Activated T-helper 9 cell treated with anti-CD3 and anti-CD28 coated beads, Interleukin-2, amount 50 U/mL, for 16 hours (primary cell): Measurements from ENCODE around the gene LCN9.
"Not testable (repeated sequence)": the region's sequence is repeated elsewhere in the genome, so short reads cannot be mapped to it uniquely, and the experiment has no call there.

ENCODE experiments used
- DNase-seq: peaks from one replicate; pipeline ENCODE4 v3.0.0-alpha.2; 2020; ENCODE audit warnings: low read depth

Gene LCN9

GRCh38 chr9:135647884-135648283 lies 15.2 kb upstream of the LCN9 start:
- no peak for DNase-seq

GRCh38 chr9:135648494-135649410 lies 14.4 kb upstream of the LCN9 start:
- no peak for DNase-seq

DNA sequence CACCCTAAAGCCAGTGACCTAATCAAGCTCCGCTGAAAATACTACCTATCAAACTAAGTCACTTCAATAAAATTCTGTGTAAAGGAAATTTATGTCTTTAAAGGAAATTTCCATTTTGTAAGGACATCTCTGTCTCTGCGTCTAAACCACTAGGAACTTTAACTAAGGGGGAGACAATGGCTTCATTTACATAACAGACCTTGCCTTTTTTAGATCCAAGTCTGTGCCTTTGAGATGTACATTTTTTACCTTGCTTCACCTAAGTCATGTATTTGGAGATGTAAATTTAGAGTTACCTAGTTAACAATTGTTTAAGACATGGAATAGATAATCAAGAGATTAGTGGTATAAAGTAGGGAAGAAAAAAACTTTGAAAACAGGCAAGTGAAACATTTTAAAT lies 13.6 kb upstream of the LCN9 start:
- no peak for DNase-seq

DNA sequence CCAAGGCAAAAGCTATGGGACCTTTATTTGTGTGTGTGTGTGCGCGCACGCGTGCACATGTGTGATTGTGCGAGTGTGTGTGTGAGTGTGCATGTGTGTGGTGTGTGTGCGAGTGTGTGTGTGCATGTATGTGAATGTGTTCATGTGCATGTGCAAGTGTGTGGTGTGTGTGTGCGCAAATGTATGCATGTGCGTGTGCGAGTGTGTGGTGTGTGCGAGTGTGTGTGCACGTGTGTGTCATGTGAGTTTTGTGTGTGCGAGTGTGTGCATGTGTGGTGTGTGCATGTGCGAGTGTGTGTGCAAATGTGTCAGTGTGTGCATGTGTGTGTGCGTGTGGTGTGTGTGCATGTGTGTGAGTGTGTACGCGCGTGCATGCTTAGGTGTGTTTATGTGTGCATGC lies 12.7 kb upstream of the LCN9 start:
- no peak for DNase-seq

GRCh38 chr9:135655317-135655716 lies 7.8 kb upstream of the LCN9 start:
- DNase-seq = no peak

DNA sequence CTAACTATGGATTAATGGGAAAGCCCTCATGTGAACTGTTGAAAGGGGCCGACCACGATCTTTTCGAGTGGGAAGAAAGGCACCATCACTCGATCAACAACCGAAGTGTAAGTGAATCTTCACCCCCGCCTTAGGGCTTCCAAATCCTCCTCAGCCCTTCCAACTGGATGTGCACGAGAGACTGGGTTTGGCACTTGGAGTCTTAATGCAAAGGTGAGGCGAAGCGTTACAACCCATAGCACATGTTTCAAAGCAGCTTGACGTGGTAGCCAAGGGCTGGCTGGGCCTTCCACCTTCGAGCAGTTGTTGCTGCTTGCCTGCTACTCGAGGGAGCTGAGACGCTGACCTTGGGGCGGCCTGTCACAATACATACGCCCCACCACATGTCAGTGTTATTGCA lies 5.7 kb upstream of the LCN9 start:
- DNase-seq = no peak

GRCh38 chr9:135659252-135659651 lies 3.9 kb upstream of the LCN9 start:
- no peak for DNase-seq

GRCh38 chr9:135660407-135660806 lies 2.7 kb upstream of the LCN9 start:
- DNase-seq = no peak

GRCh38 chr9:135661816-135662560 lies 1.1 kb upstream of the LCN9 start:
- no peak for DNase-seq

DNA sequence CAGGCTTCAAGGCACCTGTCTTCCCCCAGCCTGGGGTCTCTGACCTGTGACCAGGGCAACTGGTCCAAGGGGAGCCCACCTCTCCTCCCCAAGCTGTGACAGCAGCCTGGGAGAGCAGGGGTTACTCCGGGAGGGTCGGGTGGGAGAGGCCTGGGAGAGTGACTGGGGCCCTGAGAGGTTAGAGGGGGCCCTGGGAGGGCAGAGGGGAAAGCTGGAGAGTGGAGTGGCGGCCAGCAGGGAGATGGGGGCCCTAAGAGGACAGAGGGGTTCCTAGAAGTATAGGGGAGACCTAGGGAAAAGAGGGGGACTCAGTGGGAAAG lies 302 bp downstream of the LCN9 start:
- no peak for DNase-seq

- no peak for DNase-seq
Observed at GRCh38 chr9:135663857-135664256, 748 bp downstream of the LCN9 start.

- no peak for DNase-seq
Observed at GRCh38 chr9:135664266-135664665, 1.2 kb downstream of the LCN9 start.

DNA sequence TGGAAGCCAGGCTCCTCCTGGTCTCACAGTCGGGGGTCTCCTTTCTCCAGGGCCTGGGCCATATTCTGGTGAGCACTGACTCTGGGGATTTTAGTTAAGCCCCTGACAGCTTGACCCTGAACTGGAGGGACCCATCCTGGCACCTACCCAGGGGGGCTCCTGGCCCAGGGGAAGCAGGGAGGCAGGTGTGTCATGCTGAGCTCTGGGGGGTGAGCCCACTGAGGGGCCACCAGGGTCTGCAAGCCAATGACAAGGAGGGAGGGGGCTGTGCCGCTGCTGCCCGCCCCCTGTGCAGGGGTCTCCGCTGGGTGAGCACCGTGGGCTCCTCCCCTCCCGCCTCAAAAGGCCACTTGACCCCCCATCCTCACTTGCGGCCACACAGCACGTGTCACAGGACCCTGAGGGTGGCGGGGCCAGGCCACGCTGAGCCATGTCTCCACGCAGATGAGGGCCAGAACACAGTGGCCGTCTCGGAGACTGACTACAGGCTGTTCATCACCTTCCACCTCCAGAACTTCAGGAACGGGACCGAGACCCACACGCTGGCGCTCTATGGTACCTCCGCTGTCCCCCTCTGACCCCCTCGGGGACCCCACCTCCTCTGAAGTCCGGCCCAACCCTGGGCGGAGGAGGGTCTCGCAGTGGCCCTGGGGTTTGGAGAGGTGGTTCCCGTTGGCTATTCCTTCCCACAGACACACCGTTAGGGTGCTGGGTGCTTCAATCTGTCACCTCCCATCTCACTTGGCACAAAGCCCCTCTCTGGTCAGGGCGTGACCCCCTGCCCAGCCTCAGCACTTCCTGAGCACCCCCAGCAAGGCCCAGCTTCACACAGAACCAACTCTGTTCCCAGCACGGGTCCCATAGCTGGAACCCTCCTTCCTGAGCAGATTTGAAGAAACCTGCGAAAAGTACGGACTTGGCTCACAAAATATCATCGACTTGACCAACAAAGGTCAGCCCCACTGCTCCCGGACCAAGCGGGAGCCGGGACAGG lies 2.0 kb downstream of the LCN9 start:
- no peak for DNase-seq

DNA sequence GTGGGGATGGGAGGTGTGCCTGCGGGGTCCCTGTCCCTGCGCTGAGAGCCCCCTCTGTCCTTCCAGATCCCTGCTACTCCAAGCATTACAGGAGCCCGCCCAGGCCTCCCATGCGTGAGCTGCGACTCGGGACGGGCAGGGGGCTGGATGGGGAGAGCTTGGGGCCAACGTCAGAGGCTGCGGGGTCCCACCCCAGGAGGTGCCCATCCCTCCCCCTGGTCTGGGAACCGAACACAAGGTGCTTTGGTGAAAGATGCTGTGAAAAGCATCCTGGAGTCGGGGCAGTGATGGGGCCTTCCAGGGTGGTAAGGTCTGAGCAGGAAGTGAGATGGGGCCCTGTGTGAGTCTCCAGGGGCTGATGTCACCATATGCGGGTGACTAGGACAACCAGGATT lies 2.7 kb downstream of the LCN9 start:
- no peak for DNase-seq

GRCh38 chr9:135666534-135667462 lies 3.7 kb downstream of the LCN9 start:
- DNase-seq = no peak

- DNase-seq = no peak
Observed at GRCh38 chr9:135667463-135668001, 4.4 kb downstream of the LCN9 start.

GRCh38 chr9:135669018-135669417 lies 5.9 kb downstream of the LCN9 start:
- not testable (repeated sequence) for DNase-seq

GRCh38 chr9:135669616-135670285 lies 6.6 kb downstream of the LCN9 start:
- DNase-seq = no peak

DNA sequence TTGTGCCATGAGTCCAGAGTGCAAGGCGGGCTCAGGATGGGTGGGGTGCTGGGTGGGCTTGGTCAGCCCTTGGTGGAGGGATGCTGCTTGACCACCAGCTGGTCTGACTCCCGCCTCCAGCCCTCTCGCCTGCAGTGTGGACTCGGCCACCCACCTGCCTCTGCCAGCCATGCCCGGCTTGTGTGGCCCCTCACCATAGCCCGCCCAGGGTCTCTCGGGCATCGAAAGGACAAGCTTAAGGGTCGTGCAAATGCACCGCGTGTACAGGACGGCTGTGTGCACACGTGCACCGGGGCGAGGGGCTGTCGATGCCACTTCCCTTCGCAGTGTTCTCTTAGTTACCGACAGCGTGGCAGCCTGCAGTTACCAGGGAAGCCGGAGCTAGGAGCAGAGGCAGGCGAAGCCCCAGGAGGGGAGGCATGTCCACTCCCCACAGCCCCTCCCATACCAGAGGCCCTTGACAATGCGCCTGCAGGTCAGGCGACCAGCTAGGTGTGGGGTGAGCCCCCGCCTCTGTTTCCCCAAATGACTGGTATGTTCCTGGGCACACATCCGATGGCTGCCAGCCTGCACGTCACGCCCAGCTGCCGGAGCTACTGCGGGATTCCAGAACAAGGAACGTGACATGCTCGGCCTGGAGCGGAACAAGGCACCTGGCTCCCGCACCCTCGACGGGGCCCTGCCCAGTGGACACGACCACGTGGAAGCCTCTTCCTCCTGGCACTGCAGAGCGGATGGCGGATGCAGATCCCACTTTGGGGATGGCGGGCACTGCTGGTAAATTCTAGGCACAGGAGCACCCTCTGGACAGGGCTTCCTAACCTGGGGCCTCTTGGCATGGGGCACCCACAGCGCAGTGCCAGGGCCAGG lies 7.8 kb downstream of the LCN9 start:
- no peak for DNase-seq
